Coronary artery (tissue), 2 donors: ENCODE results near the gene ZNF354C.

Experiments used
- DNase-seq: peaks from one replicate; pipeline ENCODE4 v3.0.0-alpha.2; 2017; ENCODE audit warnings: low spot score
- H3K27ac ChIP-seq, 2 donors: fragments of 200-600 bp; sonication (generic); one replicate each; pipeline ENCODE4 v1.5.1; 2016 to 2019
- H3K4me3 ChIP-seq: fragments of 200-600 bp; sonication (generic); 2 replicates; pipeline ENCODE4 v1.5.1; 2016; ENCODE audit warnings: mild to moderate bottlenecking, moderate library complexity
- CTCF ChIP-seq: fragments of 200-600 bp; sonication (generic); IDR thresholded peaks from one replicate; pipeline ENCODE4 v1.5.1; 2019; ENCODE audit warnings: antibody characterized with exemption

Gene ZNF354C

DNA sequence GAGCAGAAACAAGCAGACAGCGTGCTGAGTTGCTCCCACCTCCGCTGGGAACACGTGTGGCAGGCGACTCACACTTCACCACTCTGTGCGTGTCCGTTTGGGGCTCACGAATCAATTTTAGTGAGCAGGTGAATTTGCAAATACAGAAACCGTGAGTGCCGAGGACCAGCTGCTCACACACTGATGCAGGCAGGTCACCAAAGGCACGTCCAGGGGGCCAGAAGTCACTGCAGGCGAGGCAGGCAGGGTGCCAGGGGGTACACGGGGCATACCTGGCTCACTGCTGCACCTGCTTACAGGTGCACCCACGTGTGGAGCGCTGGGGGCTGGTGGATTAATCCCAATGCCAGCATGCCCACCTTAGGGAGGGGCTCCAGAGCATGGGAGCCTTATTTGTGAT lies 68.8 kb downstream of the ZNF354C start:
- DNase-seq = no peak
- Histone ChIP-seq H3K27ac (no peak overlapping the region), H3K4me3 (no peak overlapping the region)
- TF ChIP-seq CTCF = no peak

DNA sequence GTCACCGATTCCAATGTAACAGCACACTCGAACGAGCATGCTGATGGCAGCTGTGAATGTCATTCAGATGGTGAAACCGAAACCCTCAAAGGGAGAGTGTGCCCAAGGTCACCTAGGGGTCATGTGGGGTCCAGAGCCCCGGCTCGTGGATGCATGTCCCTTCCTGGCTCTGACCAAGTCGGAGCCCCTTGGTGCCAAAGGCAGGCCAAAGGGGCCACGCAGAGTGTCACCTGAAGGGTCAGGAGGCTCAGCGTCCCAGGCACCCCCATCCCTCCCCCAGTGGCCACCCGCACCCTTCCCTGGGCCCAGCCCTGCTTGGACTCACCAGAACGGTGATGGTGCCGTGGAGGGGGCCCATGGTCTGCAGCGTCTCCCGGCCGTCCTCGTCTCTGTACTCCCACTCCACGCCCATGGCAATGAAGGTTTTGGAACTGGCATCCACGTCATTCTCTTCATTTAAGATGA lies 69.5 kb downstream of the ZNF354C start:
- Histone ChIP-seq H3K27ac (no peak overlapping the region), H3K4me3 (no peak overlapping the region)
- no peak for TF ChIP-seq CTCF
- no peak for DNase-seq

GRCh38 chr5:179130101-179130681 lies 70.0 kb downstream of the ZNF354C start:
- no peak overlapping the region for H3K27ac ChIP-seq
- H3K4me3 ChIP-seq = no peak overlapping the region
- TF ChIP-seq CTCF = no peak
- no peak for DNase-seq

GRCh38 chr5:179131321-179131835 lies 71.2 kb downstream of the ZNF354C start:
- no peak for TF ChIP-seq CTCF
- no peak overlapping the region for H3K27ac ChIP-seq
- no peak overlapping the region for H3K4me3 ChIP-seq
- no peak for DNase-seq

DNA sequence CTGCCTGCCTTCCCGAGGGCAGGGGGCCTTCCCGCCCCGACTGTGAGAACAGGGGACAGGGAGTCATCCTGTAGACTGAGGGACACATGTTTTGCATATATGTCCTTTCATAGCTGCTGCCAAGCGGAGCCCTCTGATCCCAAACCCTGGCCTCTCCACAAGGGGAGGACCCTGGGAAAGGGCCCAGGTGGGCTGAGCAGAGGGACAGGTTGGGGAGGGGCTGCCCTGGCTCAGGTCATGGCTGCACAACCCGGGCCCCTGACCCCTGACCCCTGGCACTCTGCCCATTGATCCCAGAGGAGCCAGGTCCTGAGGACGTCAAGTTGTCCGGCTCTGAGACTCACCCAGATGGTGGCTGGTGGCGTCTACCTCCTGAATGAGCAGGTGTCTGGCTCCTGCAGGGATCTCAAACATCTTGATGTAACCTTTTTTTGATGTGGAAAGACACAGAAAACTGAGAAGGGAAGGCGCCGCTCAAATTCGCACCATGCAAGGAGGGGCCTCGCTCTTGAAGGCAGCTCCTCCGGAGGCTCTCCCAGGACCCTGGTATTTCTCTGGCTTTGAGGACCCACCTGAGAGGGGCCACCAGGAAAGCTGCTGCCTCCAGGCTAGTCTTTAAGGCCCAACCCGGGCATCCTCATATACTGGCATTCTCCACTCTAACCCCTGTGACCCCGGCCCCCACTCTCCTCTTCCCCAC lies 71.9 kb downstream of the ZNF354C start:
- DNase-seq = no peak
- TF ChIP-seq CTCF = no peak
- no peak overlapping the region for H3K4me3 ChIP-seq
- no peak overlapping the region for H3K27ac ChIP-seq

DNA sequence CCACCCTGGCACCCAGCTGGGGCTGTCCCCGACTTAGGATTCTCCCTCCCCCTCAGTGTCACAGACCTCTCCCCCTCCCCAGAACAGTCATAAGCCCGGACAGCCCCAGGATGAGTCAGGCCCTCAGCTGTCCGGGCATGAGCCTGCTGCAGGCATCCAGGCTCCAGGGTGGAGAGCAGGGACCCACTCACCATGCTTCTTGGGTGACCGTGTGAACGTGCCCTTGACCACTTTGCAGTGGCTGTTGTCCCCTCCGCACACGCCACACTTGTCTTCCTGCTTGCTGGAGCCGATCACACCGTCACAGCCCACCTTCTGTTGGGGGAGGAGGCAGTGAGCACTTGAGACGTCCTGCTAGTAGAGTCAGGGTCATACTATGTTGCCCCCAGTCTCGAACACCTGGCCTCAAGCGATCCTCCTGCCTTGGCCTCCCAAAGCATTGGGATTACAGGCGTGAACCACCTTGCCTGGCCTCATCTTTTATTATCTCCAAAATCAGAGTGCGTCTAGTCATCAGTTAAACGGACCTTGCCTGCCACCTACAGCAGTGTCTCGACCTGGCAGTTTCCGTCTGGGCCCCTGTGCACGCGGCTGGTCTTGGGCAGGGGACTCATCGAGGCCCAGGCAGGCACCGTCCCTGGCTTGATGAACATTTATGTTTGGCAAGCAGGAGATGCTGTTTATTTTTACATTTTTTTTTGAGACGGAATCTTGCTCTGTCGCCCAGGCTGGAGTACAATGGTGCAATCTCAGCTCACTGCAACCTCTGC lies 72.6 kb downstream of the ZNF354C start:
- DNase-seq = no peak
- TF ChIP-seq CTCF = no peak
- Histone ChIP-seq H3K4me3 (no peak overlapping the region), H3K27ac (no peak overlapping the region)
